Endothelial cell of umbilical vein (primary cell): ENCODE measurements around the gene PIGB. TPM values are rescaled to one million over a fixed set of nuclear protein-coding genes. Genes with fewer than 3 reads are reported as not detected.

Source experiments
- BruUV-seq: library from RNA; stranded (reverse); fragments of 400-500 nt; replicated peaks from 2 replicates; lab custom pipeline; 2021; lab: Mats Ljungman, UMichigan
- CTCF ChIA-PET: fragments of 300-600, 350-600 bp; sonication (Branson Sonifier 250); formaldehyde crosslinking; loops from one replicate; lab custom pipeline; 2021; ENCODE audit warnings: antibody characterized with exemption, inconsistent platforms; lab: Charles Lee
- POLR2A ChIA-PET: fragments of 300-600, 350-600 bp; sonication (Branson Sonifier 250); formaldehyde crosslinking; loops from one replicate; lab custom pipeline; 2021; ENCODE audit warnings: antibody characterized with exemption, inconsistent platforms; lab: Charles Lee
- DNase-seq: peaks from one replicate; pipeline ENCODE4 v3.0.0-alpha.2; 2011; ENCODE audit warnings: low read depth, low spot score
- FAIRE-seq: peaks from 2 replicates; lab custom pipeline; 2011; peaks lifted over from hg19 to GRCh38; lab: Jason Lieb, UNC
- H2AFZ ChIP-seq: 2 replicates; pipeline ENCODE4 v1.6.0; 2012; ENCODE audit warnings: low read depth, low read length, control low read depth, inconsistent platforms
- H3K27ac ChIP-seq: 2 replicates; pipeline ENCODE4 v1.5.1; 2011; ENCODE audit warnings: low read depth, mild to moderate bottlenecking, control low read depth, low read length, moderate library complexity; ENCODE audit not compliant: insufficient read depth
- H3K27me3 ChIP-seq, 2 experiments: 2 replicates each; pipeline versions ENCODE4 v1.6.0 to v1.6.1; 2011; ENCODE audit warnings: low read length in 2 of 2, mixed read lengths in 1 of 2; ENCODE audit not compliant: control insufficient read depth in 2 of 2, insufficient read depth in 2 of 2
- H3K36me3 ChIP-seq, 2 experiments: 2 replicates in 1 of 2; 3 replicates in 1 of 2; pipeline ENCODE4 v1.5.1; 2011; ENCODE audit warnings: low read length in 2 of 2, mild to moderate bottlenecking in 1 of 2, moderate library complexity in 1 of 2; ENCODE audit not compliant: control insufficient read depth in 2 of 2, insufficient read depth in 2 of 2; ENCODE audit errors: extremely low read depth in 1 of 2
- H3K4me1 ChIP-seq: 3 replicates; pipeline ENCODE4 v1.5.1; 2011; ENCODE audit warnings: mild to moderate bottlenecking, low read length; ENCODE audit not compliant: control insufficient read depth, insufficient read depth; ENCODE audit errors: extremely low read depth
- H3K4me2 ChIP-seq: 2 replicates; pipeline ENCODE4 v1.6.1; 2011; ENCODE audit warnings: low read length, control low read depth, mixed read lengths; ENCODE audit not compliant: insufficient read depth
- H3K4me3 ChIP-seq, 3 experiments: fragments of 200-600 bp in 1 of 3; sonication (generic), shearing (Covaris generic) in 1 of 3; replicated peaks in 1 of 3; 2 replicates each; pipeline ENCODE4 v1.5.1; 2011 to 2016; ENCODE audit warnings: control low read depth in 3 of 3, low read length in 3 of 3, mild to moderate bottlenecking in 2 of 3, inconsistent platforms in 1 of 3, low read depth in 1 of 3, moderate library complexity in 1 of 3; ENCODE audit not compliant: insufficient read depth in 1 of 3
- H3K79me2 ChIP-seq: 2 replicates; pipeline ENCODE4 v1.6.0; 2012; ENCODE audit warnings: low read length, inconsistent platforms; ENCODE audit not compliant: control insufficient read depth, insufficient read depth
- H3K9ac ChIP-seq: replicated peaks from 2 replicates; pipeline ENCODE3; 2011; ENCODE audit warnings: low read length, control low read depth; ENCODE audit not compliant: insufficient read depth; ENCODE audit errors: extremely low read depth
- H3K9me1 ChIP-seq: replicated peaks from 3 replicates; pipeline ENCODE4 v1.6.0; 2011; ENCODE audit warnings: mild to moderate bottlenecking, low read length; ENCODE audit not compliant: control insufficient read depth, insufficient read depth; ENCODE audit errors: extremely low read depth
- H3K9me3 ChIP-seq: replicated peaks from 2 replicates; pipeline ENCODE4 v1.5.1; 2012; ENCODE audit warnings: low read length, inconsistent platforms; ENCODE audit not compliant: control insufficient read depth, insufficient read depth
- H4K20me1 ChIP-seq: replicated peaks from 2 replicates; pipeline ENCODE3; 2011; ENCODE audit warnings: mild to moderate bottlenecking, low read length; ENCODE audit not compliant: control insufficient read depth, insufficient read depth; ENCODE audit errors: extremely low read depth
- CTCF ChIP-seq, 2 donors: IDR thresholded peaks; 1 replicate in 1 of 2; 2 replicates in 1 of 2; pipeline ENCODE4 v1.5.1; 2011; ENCODE audit warnings: low read length in 2 of 2, mild to moderate bottlenecking in 2 of 2, moderate library complexity in 2 of 2, control low read depth in 1 of 2, inconsistent platforms in 1 of 2, low read depth in 1 of 2; ENCODE audit not compliant: insufficient read depth in 1 of 2; ENCODE audit errors: extremely low read depth in 1 of 2
- EZH2 ChIP-seq: IDR thresholded peaks from 2 replicates; pipeline ENCODE4 v1.6.1; 2012; ENCODE audit warnings: borderline replicate concordance, low read depth, mild to moderate bottlenecking, moderate library complexity, low read length, inconsistent platforms; ENCODE audit not compliant: severe bottlenecking
- FOS ChIP-seq: IDR thresholded peaks from 2 replicates; pipeline ENCODE4 v1.6.1; 2011; ENCODE audit warnings: mild to moderate bottlenecking, low read length, moderate library complexity, borderline replicate concordance; ENCODE audit not compliant: insufficient read depth
- GATA2 ChIP-seq: IDR thresholded peaks from 2 replicates; pipeline ENCODE4 v1.7.0; 2011; ENCODE audit warnings: low read depth, mild to moderate bottlenecking, moderate library complexity, mixed read lengths, low read length; ENCODE audit not compliant: insufficient read length, insufficient read depth
- JUN ChIP-seq: IDR thresholded peaks from 2 replicates; pipeline ENCODE4 v1.6.1; 2011; ENCODE audit warnings: borderline replicate concordance, low read depth; ENCODE audit not compliant: insufficient read length, insufficient read depth
- MAX ChIP-seq: IDR thresholded peaks from 2 replicates; pipeline ENCODE4 v1.6.1; 2011; ENCODE audit not compliant: insufficient read depth, insufficient read length
- MYC ChIP-seq: IDR thresholded peaks from one replicate; pipeline ENCODE4 v1.6.1; 2011; ENCODE audit warnings: mild to moderate bottlenecking, low read depth, low read length
- POLR2A ChIP-seq: IDR thresholded peaks from 2 replicates; pipeline ENCODE4 v1.6.1; 2012; ENCODE audit warnings: low read depth, mild to moderate bottlenecking, control low read depth, low read length
- POLR2AphosphoS5 ChIP-seq: IDR thresholded peaks from 2 replicates; pipeline ENCODE4 v1.6.1; 2012; ENCODE audit warnings: low read depth, mild to moderate bottlenecking, control low read depth, low read length, moderate library complexity; ENCODE audit not compliant: insufficient read depth
- dilution Hi-C: fragments of 300-500 bp; cut with MboI; formaldehyde crosslinking; loops from one replicate; pipeline ENCODE4 v1.15.0; 2019; ENCODE audit warnings: low sequenced_read_pairs; ENCODE audit not compliant: extremely low pct_ligation_motif_present
- intact Hi-C: fragments of 100-400 bp; cut with micrococcal nuclease; formaldehyde crosslinking; loops from one replicate; pipeline ENCODE4 v1.10.0; 2022
- polyA plus RNA-seq, 4 experiments: library from polyadenylated mRNA; depleted of rRNA in 3 of 4; stranded (reverse) in 3 of 4; unstranded in 1 of 4; fragments of >200 nt; gene quantifications; 2 replicates each; pipeline versions ENCODE4 v1.2.1 to v1.2.3, GENCODE V29; 2011 to 2012; ENCODE audit warnings: missing spikeins in 1 of 4
- total RNA-seq: library from RNA; stranded (reverse); gene quantifications from 2 replicates; pipeline ENCODE4 v1.2.3, GENCODE V29; 2021

PIGB gene
- total and polyA plus RNA-seq, 2 donors (not counting 3 experiments of a cell fraction or from before 2014, with no cell fraction given) = 14.1 to 23.9 TPM

GRCh38 chr15:55348281-55348778 lies 29.3 kb downstream of the PIGB start:
- H3K9me3 ChIP-seq = no peaks in the 10 kb centered on the region
- H3K9ac ChIP-seq = no peak overlapping the region
- CTCF ChIA-PET = interaction anchor here (1.2 kb wide), 1 partner anchor 9 kb away, joined by 3 read pairs; no protein-coding TSS in a partner anchor
- H3K27me3 ChIP-seq = no peaks in the 10 kb centered on the region
- DNase-seq (no peak), FAIRE-seq (no peak)
- dilution Hi-C loops (no loop called here), intact Hi-C loops (no loop called here)
- H3K9me1 ChIP-seq = no peaks in the 10 kb centered on the region
- H2AFZ ChIP-seq = no peak overlapping the region
- no peak overlapping the region for H3K4me3 ChIP-seq
- H3K79me2 ChIP-seq = no peaks in the 10 kb centered on the region
- no peak overlapping the region for H3K27ac ChIP-seq
- H3K4me2 ChIP-seq = no peak overlapping the region
- BruUV-seq = no TSS peak
- POLR2A ChIA-PET = no interaction called here
- H3K36me3 ChIP-seq = peaks cover 0 to 2% of the 10 kb centered on the region in 2 experiments
- no peaks in the 10 kb centered on the region for H3K4me1 ChIP-seq
- H4K20me1 ChIP-seq = no peaks in the 10 kb centered on the region
- TF ChIP-seq POLR2A (no peak), EZH2 (no peak), GATA2 (no peak), MAX (no peak), CTCF (IDR thresholded peaks at IDR 0.05; ENCODE audit: extremely low read depth in 1 of 2, insufficient read depth in 1 of 2, low read depth in 1 of 2, low read length in 2 of 2) (no peak), JUN (no peak), MYC (no peak), POLR2AphosphoS5 (no peak), FOS (no peak)
